ENCODE results near the gene KLC1. TPM values are rescaled to one million over a fixed set of nuclear protein-coding genes. Genes with fewer than 3 reads are reported as not detected.

KLC1 gene
- total RNA-seq, 4 donors from 2014 or later: 236 to 340 (median 281) TPM

GRCh38 chr14:103624860-103625259, 4.2 kb upstream of the KLC1 start:
- DNase-seq: peak; percentile 73 to 78
- Histone ChIP-seq H3K4me3 (replicated peaks in 1 of 3) (no peak overlapping the region), H3K36me3 (no peaks in the 10 kb centered on the region), H3K9me3 (no peaks in the 10 kb centered on the region), H3K4me1 (peaks cover 27 to 57% of the 10 kb centered on the region in 2 donors), H3K27ac (peak overlapping the region; percentile 76 to 99 (median 84)), H3K27me3 (no peaks in the 10 kb centered on the region)
- TF ChIP-seq CTCF (IDR thresholded peaks at IDR 0.05) (no peak), POLR2A (IDR thresholded peaks at IDR 0.05) (no peak)
- intact Hi-C loops (cut with DNase I): loop anchor here (5.0 kb wide), 1 partner anchor 48 kb away; no protein-coding TSS in a partner anchor
- 14 to 35% methylated on average over 10 of the region's 10 CpGs for WGBS, 2 donors

- intact Hi-C loops (cut with DNase I): loop anchor here (5.0 kb wide), 1 partner anchor 48 kb away; no protein-coding TSS in a partner anchor
- 51 to 54% methylated on average over 11 of the region's 11 CpGs for WGBS, 2 donors
- H3K4me3 ChIP-seq (replicated peaks in 1 of 3): no peak overlapping the region
Observed at GRCh38 chr14:103625356-103626095, 3.5 kb upstream of the KLC1 start.

GRCh38 chr14:103626146-103626850, 2.7 kb upstream of the KLC1 start:
- TF ChIP-seq POLR2A (IDR thresholded peaks at IDR 0.05) (peak in 1 of 2 donors; percentile 15), CTCF (IDR thresholded peaks at IDR 0.05) (no peak)
- Histone ChIP-seq H3K9me3 (no peaks in the 10 kb centered on the region), H3K27me3 (no peaks in the 10 kb centered on the region), H3K36me3 (no peaks in the 10 kb centered on the region), H3K27ac (peak overlapping the region; percentile 76 to 99 (median 84)), H3K4me1 (peaks cover 37 to 66% of the 10 kb centered on the region in 2 donors), H3K4me3 (replicated peaks in 1 of 3) (no peak overlapping the region)
- intact Hi-C loops (cut with DNase I): loop anchor here (5.0 kb wide), 1 partner anchor 49 kb away; no protein-coding TSS in a partner anchor
- peak; percentile 81 to 88 for DNase-seq
- WGBS, 2 donors: 42 to 53% methylated on average over 5 of the region's 5 CpGs

More at GRCh38 chr14:103625356-103626095, 3.5 kb upstream of the KLC1 start:
- Histone ChIP-seq H3K9me3 (no peaks in the 10 kb centered on the region), H3K27me3 (no peaks in the 10 kb centered on the region), H3K27ac (peak overlapping the region; percentile 76 to 99 (median 84)), H3K4me1 (peaks cover 32 to 59% of the 10 kb centered on the region in 2 donors), H3K36me3 (no peaks in the 10 kb centered on the region)
- DNase-seq: peak; percentile 22 to 24
- TF ChIP-seq POLR2A (IDR thresholded peaks at IDR 0.05) (no peak), CTCF (IDR thresholded peaks at IDR 0.05) (no peak)

- peak in 1 of 2 donors; percentile 9 for DNase-seq
- Histone ChIP-seq H3K36me3 (no peaks in the 10 kb centered on the region), H3K4me1 (peaks cover 37 to 76% of the 10 kb centered on the region in 2 donors), H3K27me3 (no peaks in the 10 kb centered on the region), H3K9me3 (no peaks in the 10 kb centered on the region), H3K27ac (peak overlapping the region; percentile 92 to 99 (median 99)), H3K4me3 (replicated peaks in 1 of 3) (no peak overlapping the region)
- TF ChIP-seq POLR2A (IDR thresholded peaks at IDR 0.05): no peak
- no peak for TF ChIP-seq CTCF (IDR thresholded peaks at IDR 0.05)
- 88 to 93% methylated on average over 16 of the region's 16 CpGs for WGBS, 2 donors
- intact Hi-C loops (cut with DNase I): loop anchor here (5.0 kb wide), 1 partner anchor 50 kb away; no protein-coding TSS in a partner anchor
Observed at GRCh38 chr14:103627073-103628025, 1.7 kb upstream of the KLC1 start.
